Small intestine (tissue), 7 donors: ENCODE measurements around the gene MEAK7. TPM values are rescaled to one million over a fixed set of nuclear protein-coding genes. Genes with fewer than 3 reads are reported as not detected.

Experiments used
- DNase-seq, 2 donors: peaks; one replicate each; pipeline versions ENCODE4 v3.0.0 to v3.0.0-alpha.2; 2013
- FAIRE-seq: peaks from 2 replicates; lab custom pipeline; 2012; peaks lifted over from hg19 to GRCh38; lab: Jason Lieb, UNC
- H3K27ac ChIP-seq, 3 donors: one replicate each; pipeline ENCODE4 v1.5.1; 2013; ENCODE audit warnings: low read length in 2 of 3, mild to moderate bottlenecking in 2 of 3, control low read depth in 1 of 3, inconsistent platforms in 1 of 3, low read depth in 1 of 3, moderate library complexity in 1 of 3
- H3K27me3 ChIP-seq, 3 donors: one replicate each; pipeline ENCODE4 v1.6.1; 2013; ENCODE audit warnings: low read length in 3 of 3, inconsistent platforms in 1 of 3; ENCODE audit not compliant: control insufficient read depth in 3 of 3, insufficient read depth in 3 of 3
- H3K36me3 ChIP-seq, 3 donors: one replicate each; pipeline ENCODE4 v1.6.1; 2013; ENCODE audit warnings: low read length in 3 of 3, inconsistent platforms in 1 of 3, low read depth in 1 of 3, mild to moderate bottlenecking in 1 of 3, moderate library complexity in 1 of 3; ENCODE audit not compliant: control insufficient read depth in 3 of 3, insufficient read depth in 2 of 3
- H3K4me1 ChIP-seq, 3 donors: one replicate each; pipeline ENCODE4 v1.6.1; 2013; ENCODE audit warnings: low read length in 2 of 3, inconsistent platforms in 1 of 3, low read depth in 1 of 3, mild to moderate bottlenecking in 1 of 3, moderate library complexity in 1 of 3; ENCODE audit not compliant: control insufficient read depth in 3 of 3, insufficient read depth in 2 of 3
- H3K4me3 ChIP-seq, 3 donors: one replicate each; pipeline ENCODE4 v1.5.1; 2013; ENCODE audit warnings: low read length in 3 of 3, control low read depth in 1 of 3, inconsistent platforms in 1 of 3, low read depth in 1 of 3, mild to moderate bottlenecking in 1 of 3, moderate library complexity in 1 of 3
- H3K9me3 ChIP-seq, 2 donors: one replicate each; pipeline ENCODE4 v1.6.1; 2013; ENCODE audit warnings: low read depth in 1 of 2, low read length in 1 of 2; ENCODE audit not compliant: control insufficient read depth in 2 of 2, insufficient read depth in 1 of 2
- WGBS, 3 donors: extraction: QIAGEN DNeasy Blood & Tissue Kit; methylation state at CpG; one replicate each; pipeline ENCODE4 v1.1.7; 2013; 5-methylcytosine and 5-hydroxymethylcytosine counted together
- polyA plus RNA-seq, 4 donors: library from polyadenylated mRNA; stranded (reverse) in 3 of 4; unstranded in 1 of 4; fragments of 200-250 nt in 3 of 4; fragments of 120-200 nt in 1 of 4; gene quantifications; one replicate each; pipeline versions ENCODE4 v1.2.1 to v1.2.3, GENCODE V29; 2013
- donor health status: healthy with polysubstance abuse.
- donor health status: control.
- donor health status: control.
- donor health status: Bipolar disorder and iron deficiency.
- donor health status: healthy.

The MEAK7 gene
- polyA plus RNA-seq, 4 donors: 7.3 to 9.2 (median 7.4) TPM

GRCh38 chr16:84484579-84485254 is 19.7 kb downstream of the MEAK7 start:
- H3K36me3 ChIP-seq: peaks cover 5 to 70% (median 7%) of the 10 kb centered on the region in 3 donors
- H3K9me3 ChIP-seq: no peaks in the 10 kb centered on the region
- FAIRE-seq (no peak), DNase-seq (peak; percentile 62 to 72)
- no peak overlapping the region for H3K4me3 ChIP-seq
- H3K27ac ChIP-seq: no peak overlapping the region
- H3K27me3 ChIP-seq: no peaks in the 10 kb centered on the region
- no peaks in the 10 kb centered on the region for H3K4me1 ChIP-seq
- WGBS, 3 donors: 43 to 61% (median 55%) methylated on average over 15 of the region's 15 CpGs

- DNase-seq (no peak), FAIRE-seq (no peak)
- Histone ChIP-seq H3K27ac (no peak overlapping the region), H3K27me3 (no peaks in the 10 kb centered on the region), H3K4me1 (no peaks in the 10 kb centered on the region), H3K36me3 (peaks cover 5 to 71% (median 10%) of the 10 kb centered on the region in 3 donors), H3K9me3 (no peaks in the 10 kb centered on the region), H3K4me3 (no peak overlapping the region)
- WGBS, 3 donors: 82 to 90% (median 87%) methylated on average over 19 of the region's 19 CpGs
Observed at GRCh38 chr16:84483882-84484565, 20.4 kb downstream of the MEAK7 start.

- Histone ChIP-seq H3K27me3 (no peaks in the 10 kb centered on the region), H3K4me3 (no peak overlapping the region), H3K27ac (no peak overlapping the region), H3K9me3 (no peaks in the 10 kb centered on the region), H3K4me1 (no peaks in the 10 kb centered on the region), H3K36me3 (peaks cover 5 to 73% (median 10%) of the 10 kb centered on the region in 3 donors)
- DNase-seq (no peak), FAIRE-seq (no peak)
- WGBS, 3 donors: 93 to 97% (median 97%) methylated on average over 25 of the region's 25 CpGs
Observed at GRCh38 chr16:84482951-84483881, 21.2 kb downstream of the MEAK7 start.

GRCh38 chr16:84482001-84482891 is 22.2 kb downstream of the MEAK7 start:
- DNase-seq: no peak
- 85 to 93% (median 88%) methylated on average over 33 of the region's 33 CpGs for WGBS, 3 donors
- H3K4me3 ChIP-seq: no peak overlapping the region
- H3K27ac ChIP-seq: no peak overlapping the region
- H3K27me3 ChIP-seq: no peaks in the 10 kb centered on the region
- no peak for FAIRE-seq
- H3K36me3 ChIP-seq: peaks cover 5 to 68% (median 8%) of the 10 kb centered on the region in 3 donors
- H3K4me1 ChIP-seq: no peaks in the 10 kb centered on the region
- no peaks in the 10 kb centered on the region for H3K9me3 ChIP-seq

GRCh38 chr16:84481051-84481735 is 23.3 kb downstream of the MEAK7 start:
- 62 to 89% (median 80%) methylated on average over 23 to 26 of the region's 26 CpGs for WGBS, 3 donors
- no peaks in the 10 kb centered on the region for H3K27me3 ChIP-seq
- no peaks in the 10 kb centered on the region for H3K9me3 ChIP-seq
- no peaks in the 10 kb centered on the region for H3K4me1 ChIP-seq
- FAIRE-seq: no peak
- H3K4me3 ChIP-seq: no peak overlapping the region
- peaks cover 3 to 63% (median 8%) of the 10 kb centered on the region in 3 donors for H3K36me3 ChIP-seq
- peak in 1 of 2 donors; percentile 39 for DNase-seq
- H3K27ac ChIP-seq: no peak overlapping the region

GRCh38 chr16:84479716-84480450 is 24.6 kb downstream of the MEAK7 start:
- Histone ChIP-seq H3K4me3 (no peak overlapping the region), H3K27ac (no peak overlapping the region), H3K4me1 (no peaks in the 10 kb centered on the region), H3K36me3 (peaks cover 3 to 53% (median 8%) of the 10 kb centered on the region in 3 donors), H3K9me3 (no peaks in the 10 kb centered on the region), H3K27me3 (no peaks in the 10 kb centered on the region)
- FAIRE-seq (no peak), DNase-seq (no peak)
- WGBS, 3 donors: 93 to 97% (median 96%) methylated on average over 16 of the region's 16 CpGs
